HepG2 (cell line): ENCODE results near the gene DPEP2NB. TPM values are rescaled to one million over a fixed set of nuclear protein-coding genes. Genes with fewer than 3 reads are reported as not detected.

Experiments
- ADNP ChIP-seq: sonication (generic); formaldehyde crosslinking; IDR thresholded peaks from 2 replicates; pipeline ENCODE4 v1.4.0; 2020; ENCODE audit warnings: missing genetic modification reagents
- ATF1 ChIP-seq: IDR thresholded peaks from 2 replicates; pipeline ENCODE4 v1.6.1; 2016; ENCODE audit warnings: mild to moderate bottlenecking, control low read depth
- IRX3 ChIP-seq: sonication (generic); formaldehyde crosslinking; IDR thresholded peaks from 2 replicates; pipeline ENCODE4 v1.8.1; 2023; ENCODE audit warnings: mild to moderate bottlenecking, low read depth, missing genetic modification reagents, borderline replicate concordance
- USF2 ChIP-seq, 2 experiments: sonication (generic) in 1 of 2; formaldehyde crosslinking in 1 of 2; IDR thresholded peaks; 2 replicates each; pipeline versions ENCODE4 v1.5.1 to v1.6.1; 2011 to 2020; ENCODE audit warnings: borderline replicate concordance in 1 of 2, low read depth in 1 of 2, low read length in 1 of 2, mild to moderate bottlenecking in 1 of 2, missing genetic modification reagents in 1 of 2, moderate library complexity in 1 of 2
- ZMYM4 ChIP-seq: sonication (generic); formaldehyde crosslinking; IDR thresholded peaks from 2 replicates; pipeline ENCODE4 v1.8.1; 2023; ENCODE audit warnings: mild to moderate bottlenecking, missing genetic modification reagents
- ZNF646 ChIP-seq: sonication (generic); formaldehyde crosslinking; IDR thresholded peaks from 2 replicates; pipeline ENCODE4 v1.9.0; 2021; ENCODE audit warnings: mild to moderate bottlenecking, missing genetic modification reagents
- polyA plus RNA-seq, 8 experiments: library from polyadenylated mRNA; depleted of rRNA in 3 of 8; stranded (reverse) in 7 of 8; unstranded in 1 of 8; fragments of >200 nt; fragmentation: Illumina TruSeq in 4 of 8; extraction: Trizol in 4 of 8; gene quantifications; 2 replicates each; pipeline versions ENCODE4 v1.2.1 to v1.2.3, GENCODE V29; 2011 to 2016; ENCODE audit warnings: low read depth in 4 of 8, missing spikeins in 1 of 8, mixed read lengths in 1 of 8; ENCODE audit not compliant: insufficient read depth in 1 of 8
- total RNA-seq, 5 experiments: library from RNA; depleted of rRNA; stranded (reverse); fragments of >200 nt; fragmentation: Illumina TruSeq; extraction: Trizol; gene quantifications; 2 replicates each; pipeline ENCODE4 v1.2.3, GENCODE V29; 2016; ENCODE audit warnings: low read depth in 1 of 5
- TF ChIP-seq, protein P1 (sequence below): sonication (generic); formaldehyde crosslinking; IDR thresholded peaks from 2 replicates; pipeline ENCODE4 v1.8.1; 2023; ENCODE audit warnings: mild to moderate bottlenecking, missing genetic modification reagents
- TF ChIP-seq, protein P2 (sequence below): sonication (generic); formaldehyde crosslinking; IDR thresholded peaks from 2 replicates; pipeline ENCODE4 v1.5.0; 2020; ENCODE audit warnings: mild to moderate bottlenecking, missing genetic modification reagents, borderline replicate concordance

Gene DPEP2NB
- total and polyA plus RNA-seq, 2 of the 13 experiments (the other 11 are each of a cell fraction or from before 2014, with no cell fraction given), result not detected

GRCh38 chr16:67969254-67970039 lies 46.3 kb downstream of the DPEP2NB start (continued):
- TF ChIP-seq ZNF646 (no peak), ATF1 (CRISPR knock-in tag) (no peak), ADNP (0 out of 2 replicates have a peak, but pooled peaks have one; percentile 8), USF2 (IDR thresholded peaks at IDR 0.05; ENCODE audit: low read depth, low read length) (no peak), USF2 (CRISPR knock-in tag; IDR thresholded peaks at IDR 0.05; ENCODE audit: borderline replicate concordance) (no peak), ZMYM4 (CRISPR knock-in tag) (peak; percentile 74), IRX3 (CRISPR knock-in tag) (no peak; the same call in 1 of the 2 replicates)
- TF ChIP-seq, protein P1, sequence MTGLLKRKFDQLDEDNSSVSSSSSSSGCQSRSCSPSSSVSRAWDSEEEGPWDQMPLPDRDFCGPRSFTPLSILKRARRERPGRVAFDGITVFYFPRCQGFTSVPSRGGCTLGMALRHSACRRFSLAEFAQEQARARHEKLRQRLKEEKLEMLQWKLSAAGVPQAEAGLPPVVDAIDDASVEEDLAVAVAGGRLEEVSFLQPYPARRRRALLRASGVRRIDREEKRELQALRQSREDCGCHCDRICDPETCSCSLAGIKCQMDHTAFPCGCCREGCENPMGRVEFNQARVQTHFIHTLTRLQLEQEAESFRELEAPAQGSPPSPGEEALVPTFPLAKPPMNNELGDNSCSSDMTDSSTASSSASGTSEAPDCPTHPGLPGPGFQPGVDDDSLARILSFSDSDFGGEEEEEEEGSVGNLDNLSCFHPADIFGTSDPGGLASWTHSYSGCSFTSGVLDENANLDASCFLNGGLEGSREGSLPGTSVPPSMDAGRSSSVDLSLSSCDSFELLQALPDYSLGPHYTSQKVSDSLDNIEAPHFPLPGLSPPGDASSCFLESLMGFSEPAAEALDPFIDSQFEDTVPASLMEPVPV, result peak; percentile 38; the same call in 1 of the 2 replicates
- TF ChIP-seq, protein P2, sequence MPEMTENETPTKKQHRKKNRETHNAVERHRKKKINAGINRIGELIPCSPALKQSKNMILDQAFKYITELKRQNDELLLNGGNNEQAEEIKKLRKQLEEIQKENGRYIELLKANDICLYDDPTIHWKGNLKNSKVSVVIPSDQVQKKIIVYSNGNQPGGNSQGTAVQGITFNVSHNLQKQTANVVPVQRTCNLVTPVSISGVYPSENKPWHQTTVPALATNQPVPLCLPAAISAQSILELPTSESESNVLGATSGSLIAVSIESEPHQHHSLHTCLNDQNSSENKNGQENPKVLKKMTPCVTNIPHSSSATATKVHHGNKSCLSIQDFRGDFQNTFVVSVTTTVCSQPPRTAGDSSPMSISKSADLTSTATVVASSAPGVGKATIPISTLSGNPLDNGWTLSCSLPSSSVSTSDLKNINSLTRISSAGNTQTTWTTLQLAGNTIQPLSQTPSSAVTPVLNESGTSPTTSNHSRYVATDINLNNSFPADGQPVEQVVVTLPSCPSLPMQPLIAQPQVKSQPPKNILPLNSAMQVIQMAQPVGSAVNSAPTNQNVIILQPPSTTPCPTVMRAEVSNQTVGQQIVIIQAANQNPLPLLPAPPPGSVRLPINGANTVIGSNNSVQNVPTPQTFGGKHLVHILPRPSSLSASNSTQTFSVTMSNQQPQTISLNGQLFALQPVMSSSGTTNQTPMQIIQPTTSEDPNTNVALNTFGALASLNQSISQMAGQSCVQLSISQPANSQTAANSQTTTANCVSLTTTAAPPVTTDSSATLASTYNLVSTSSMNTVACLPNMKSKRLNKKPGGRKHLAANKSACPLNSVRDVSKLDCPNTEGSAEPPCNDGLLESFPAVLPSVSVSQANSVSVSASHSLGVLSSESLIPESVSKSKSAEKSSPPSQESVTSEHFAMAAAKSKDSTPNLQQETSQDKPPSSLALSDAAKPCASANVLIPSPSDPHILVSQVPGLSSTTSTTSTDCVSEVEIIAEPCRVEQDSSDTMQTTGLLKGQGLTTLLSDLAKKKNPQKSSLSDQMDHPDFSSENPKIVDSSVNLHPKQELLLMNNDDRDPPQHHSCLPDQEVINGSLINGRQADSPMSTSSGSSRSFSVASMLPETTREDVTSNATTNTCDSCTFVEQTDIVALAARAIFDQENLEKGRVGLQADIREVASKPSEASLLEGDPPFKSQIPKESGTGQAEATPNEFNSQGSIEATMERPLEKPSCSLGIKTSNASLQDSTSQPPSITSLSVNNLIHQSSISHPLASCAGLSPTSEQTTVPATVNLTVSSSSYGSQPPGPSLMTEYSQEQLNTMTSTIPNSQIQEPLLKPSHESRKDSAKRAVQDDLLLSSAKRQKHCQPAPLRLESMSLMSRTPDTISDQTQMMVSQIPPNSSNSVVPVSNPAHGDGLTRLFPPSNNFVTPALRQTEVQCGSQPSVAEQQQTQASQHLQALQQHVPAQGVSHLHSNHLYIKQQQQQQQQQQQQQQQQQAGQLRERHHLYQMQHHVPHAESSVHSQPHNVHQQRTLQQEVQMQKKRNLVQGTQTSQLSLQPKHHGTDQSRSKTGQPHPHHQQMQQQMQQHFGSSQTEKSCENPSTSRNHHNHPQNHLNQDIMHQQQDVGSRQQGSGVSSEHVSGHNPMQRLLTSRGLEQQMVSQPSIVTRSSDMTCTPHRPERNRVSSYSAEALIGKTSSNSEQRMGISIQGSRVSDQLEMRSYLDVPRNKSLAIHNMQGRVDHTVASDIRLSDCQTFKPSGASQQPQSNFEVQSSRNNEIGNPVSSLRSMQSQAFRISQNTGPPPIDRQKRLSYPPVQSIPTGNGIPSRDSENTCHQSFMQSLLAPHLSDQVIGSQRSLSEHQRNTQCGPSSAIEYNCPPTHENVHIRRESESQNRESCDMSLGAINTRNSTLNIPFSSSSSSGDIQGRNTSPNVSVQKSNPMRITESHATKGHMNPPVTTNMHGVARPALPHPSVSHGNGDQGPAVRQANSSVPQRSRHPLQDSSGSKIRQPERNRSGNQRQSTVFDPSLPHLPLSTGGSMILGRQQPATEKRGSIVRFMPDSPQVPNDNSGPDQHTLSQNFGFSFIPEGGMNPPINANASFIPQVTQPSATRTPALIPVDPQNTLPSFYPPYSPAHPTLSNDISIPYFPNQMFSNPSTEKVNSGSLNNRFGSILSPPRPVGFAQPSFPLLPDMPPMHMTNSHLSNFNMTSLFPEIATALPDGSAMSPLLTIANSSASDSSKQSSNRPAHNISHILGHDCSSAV (CRISPR knock-in tag), result no peak
